PFSK-1 (cell line): Measurements from ENCODE around the gene FAM151B.

Experiments used
- FOXP2 ChIP-seq: optimal IDR thresholded peaks from 2 replicates; pipeline ENCODE3; 2011; ENCODE audit warnings: borderline replicate concordance, control low read depth, inconsistent platforms; ENCODE audit not compliant: insufficient read depth; ENCODE audit errors: extremely low read length, extremely low read depth
- POLR2AphosphoS5 ChIP-seq: IDR thresholded peaks from 2 replicates; pipeline ENCODE4 v1.6.1; 2012; ENCODE audit warnings: low read depth, mild to moderate bottlenecking, control low read depth, low read length, moderate library complexity
- SIN3A ChIP-seq: IDR thresholded peaks from 2 replicates; pipeline ENCODE4 v1.6.1; 2012; ENCODE audit warnings: mild to moderate bottlenecking, low read length, moderate library complexity, borderline replicate concordance; ENCODE audit not compliant: insufficient read depth
- TAF1 ChIP-seq: IDR thresholded peaks from 2 replicates; pipeline ENCODE4 v1.6.1; 2012; ENCODE audit warnings: low read length, control low read depth, borderline replicate concordance; ENCODE audit not compliant: insufficient read depth
- TF ChIP-seq, protein P1 (sequence below), 2 experiments: IDR thresholded peaks; 2 replicates each; pipeline versions ENCODE4 v1.6.1 to v1.8.0; 2011 to 2012; ENCODE audit warnings: low read depth in 2 of 2, low read length in 2 of 2, control low read depth in 1 of 2, inconsistent platforms in 1 of 2, mild to moderate bottlenecking in 1 of 2, moderate library complexity in 1 of 2; ENCODE audit not compliant: insufficient read depth in 1 of 2

Gene FAM151B

DNA sequence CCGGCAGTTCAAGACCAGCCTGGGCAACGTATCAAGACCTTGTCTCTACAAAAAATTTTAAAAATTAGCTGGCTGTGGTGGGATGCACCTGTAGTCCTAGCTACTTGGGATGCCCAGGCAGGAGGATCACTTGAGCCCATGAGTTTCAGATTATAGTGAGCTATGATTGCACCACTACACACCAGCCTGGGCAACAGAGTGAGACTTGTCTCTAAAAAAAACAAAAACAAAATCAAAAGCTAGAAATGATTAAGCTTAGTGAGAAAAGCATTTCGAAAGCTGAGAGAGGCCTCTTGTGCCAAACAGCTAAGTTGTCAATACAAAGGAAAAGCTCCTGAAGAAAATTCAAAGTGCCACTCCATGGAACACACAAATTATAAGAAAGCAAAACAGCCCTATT lies 4.8 kb downstream of the FAM151B start:
- TF ChIP-seq FOXP2 (no peak), SIN3A (no peak), TAF1 (no peak), POLR2AphosphoS5 (no peak)
- TF ChIP-seq, protein P1, sequence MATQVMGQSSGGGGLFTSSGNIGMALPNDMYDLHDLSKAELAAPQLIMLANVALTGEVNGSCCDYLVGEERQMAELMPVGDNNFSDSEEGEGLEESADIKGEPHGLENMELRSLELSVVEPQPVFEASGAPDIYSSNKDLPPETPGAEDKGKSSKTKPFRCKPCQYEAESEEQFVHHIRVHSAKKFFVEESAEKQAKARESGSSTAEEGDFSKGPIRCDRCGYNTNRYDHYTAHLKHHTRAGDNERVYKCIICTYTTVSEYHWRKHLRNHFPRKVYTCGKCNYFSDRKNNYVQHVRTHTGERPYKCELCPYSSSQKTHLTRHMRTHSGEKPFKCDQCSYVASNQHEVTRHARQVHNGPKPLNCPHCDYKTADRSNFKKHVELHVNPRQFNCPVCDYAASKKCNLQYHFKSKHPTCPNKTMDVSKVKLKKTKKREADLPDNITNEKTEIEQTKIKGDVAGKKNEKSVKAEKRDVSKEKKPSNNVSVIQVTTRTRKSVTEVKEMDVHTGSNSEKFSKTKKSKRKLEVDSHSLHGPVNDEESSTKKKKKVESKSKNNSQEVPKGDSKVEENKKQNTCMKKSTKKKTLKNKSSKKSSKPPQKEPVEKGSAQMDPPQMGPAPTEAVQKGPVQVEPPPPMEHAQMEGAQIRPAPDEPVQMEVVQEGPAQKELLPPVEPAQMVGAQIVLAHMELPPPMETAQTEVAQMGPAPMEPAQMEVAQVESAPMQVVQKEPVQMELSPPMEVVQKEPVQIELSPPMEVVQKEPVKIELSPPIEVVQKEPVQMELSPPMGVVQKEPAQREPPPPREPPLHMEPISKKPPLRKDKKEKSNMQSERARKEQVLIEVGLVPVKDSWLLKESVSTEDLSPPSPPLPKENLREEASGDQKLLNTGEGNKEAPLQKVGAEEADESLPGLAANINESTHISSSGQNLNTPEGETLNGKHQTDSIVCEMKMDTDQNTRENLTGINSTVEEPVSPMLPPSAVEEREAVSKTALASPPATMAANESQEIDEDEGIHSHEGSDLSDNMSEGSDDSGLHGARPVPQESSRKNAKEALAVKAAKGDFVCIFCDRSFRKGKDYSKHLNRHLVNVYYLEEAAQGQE (IDR thresholded peaks at IDR 0.05; ENCODE audit: insufficient read depth in 1 of 2, low read depth in 2 of 2, low read length in 2 of 2): no peak

DNA sequence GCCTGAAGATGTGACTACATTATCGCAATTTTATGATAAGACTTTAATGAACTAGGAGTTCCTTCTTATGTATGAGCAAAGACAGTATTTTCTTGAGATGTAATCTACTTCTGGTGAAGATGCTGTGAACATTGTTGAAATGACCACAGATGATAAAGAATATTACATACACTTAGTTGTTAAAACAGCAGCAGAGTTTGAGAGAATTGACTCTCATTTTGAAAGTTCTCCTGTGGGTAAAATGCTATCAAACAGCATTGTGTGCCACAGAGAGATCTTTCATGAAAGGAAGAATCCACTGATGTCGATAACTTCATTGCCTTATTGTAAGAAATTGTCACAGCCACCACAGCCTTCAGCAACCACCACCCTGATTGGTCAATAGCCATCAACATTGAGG lies 8.0 kb downstream of the FAM151B start:
- no peak for TF ChIP-seq TAF1
- TF ChIP-seq FOXP2: no peak
- TF ChIP-seq, protein P1 (IDR thresholded peaks at IDR 0.05; ENCODE audit: insufficient read depth in 1 of 2, low read depth in 2 of 2, low read length in 2 of 2): no peak
- no peak for TF ChIP-seq POLR2AphosphoS5
- TF ChIP-seq SIN3A: no peak

DNA sequence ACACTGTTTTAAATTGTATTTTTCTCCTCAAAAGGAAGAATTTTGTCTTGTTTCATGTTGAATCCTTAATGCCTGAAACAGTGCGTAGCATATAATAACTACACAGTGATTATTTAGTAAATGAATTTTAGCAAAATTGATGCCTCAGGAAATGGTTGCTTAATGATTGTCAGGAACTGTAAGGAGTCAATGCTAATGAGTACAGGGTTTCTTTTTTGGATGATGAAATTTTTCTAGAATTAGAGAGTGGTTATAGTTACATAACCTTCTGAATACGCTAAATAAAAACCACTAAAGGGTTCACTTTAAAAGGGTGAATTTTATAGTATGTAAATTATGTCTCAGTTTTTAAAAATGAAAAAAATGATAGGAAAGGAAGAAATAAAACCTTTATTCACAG lies 14.9 kb downstream of the FAM151B start:
- TF ChIP-seq SIN3A (no peak), POLR2AphosphoS5 (no peak), TAF1 (no peak), FOXP2 (no peak)
- TF ChIP-seq, protein P1 (IDR thresholded peaks at IDR 0.05; ENCODE audit: insufficient read depth in 1 of 2, low read depth in 2 of 2, low read length in 2 of 2): no peak

DNA sequence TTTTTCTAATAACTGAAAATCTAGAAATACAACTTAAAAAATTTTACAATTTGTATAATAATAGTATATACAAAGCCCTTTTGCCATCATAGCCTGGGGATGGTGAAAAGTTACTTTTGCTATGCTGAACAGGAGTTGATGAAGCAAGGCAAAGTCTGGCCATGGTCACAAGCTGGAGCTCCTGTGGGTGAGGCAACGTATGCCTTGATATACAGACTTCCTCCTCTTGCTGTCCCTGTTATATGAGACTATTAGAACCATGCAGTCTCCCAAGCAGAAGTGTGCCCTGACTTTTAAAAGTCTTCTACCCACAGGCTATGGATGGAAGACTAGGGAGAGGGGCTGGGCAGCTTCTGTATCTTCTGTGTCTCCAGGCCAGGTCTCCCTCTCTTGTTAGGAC lies 15.7 kb downstream of the FAM151B start:
- TF ChIP-seq TAF1: no peak
- TF ChIP-seq, protein P1 (IDR thresholded peaks at IDR 0.05; ENCODE audit: insufficient read depth in 1 of 2, low read depth in 2 of 2, low read length in 2 of 2): no peak
- no peak for TF ChIP-seq POLR2AphosphoS5
- no peak for TF ChIP-seq FOXP2
- TF ChIP-seq SIN3A: no peak

DNA sequence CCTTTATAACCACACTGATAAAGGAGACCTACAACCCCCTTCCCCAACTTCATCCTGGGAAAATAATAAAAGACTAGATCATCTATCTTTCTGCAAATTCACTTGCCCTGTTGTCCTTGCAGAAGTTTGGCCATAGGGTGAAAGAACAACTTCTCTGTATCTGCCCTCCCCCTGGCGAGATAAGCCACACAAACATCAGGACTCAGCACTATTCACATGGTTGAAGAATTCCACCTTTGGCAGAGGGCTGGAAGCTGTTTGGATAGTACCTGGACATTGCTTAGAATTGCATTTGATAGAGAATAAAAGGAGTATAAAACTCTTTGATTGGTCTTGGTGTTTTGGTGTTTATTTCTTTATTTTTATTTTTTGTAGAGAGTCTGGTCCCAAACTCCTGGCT lies 16.9 kb downstream of the FAM151B start:
- TF ChIP-seq, protein P1 (IDR thresholded peaks at IDR 0.05; ENCODE audit: insufficient read depth in 1 of 2, low read depth in 2 of 2, low read length in 2 of 2): no peak
- TF ChIP-seq TAF1 (no peak), SIN3A (no peak), FOXP2 (no peak), POLR2AphosphoS5 (no peak)
